B cell (primary cell): ENCODE data around the gene PLXDC1. TPM values are rescaled to one million over a fixed set of nuclear protein-coding genes. Genes with fewer than 3 reads are reported as not detected.

Experiments
- ATAC-seq: fragments of 200-7000 bp; cut with Tn5 transposase; one replicate; pipeline ENCODE4 v1.10.0; 2021; ENCODE audit warnings: low read depth, mild to moderate bottlenecking, moderate number of reproducible peaks, moderate library complexity
- CTCF ChIA-PET: fragments of 350-600 bp; sonication (Branson Sonifier 250); formaldehyde crosslinking; loops from one replicate; lab custom pipeline; 2021; ENCODE audit warnings: antibody characterized with exemption, inconsistent platforms; lab: Charles Lee
- POLR2A ChIA-PET: fragments of 350-600 bp; sonication (Branson Sonifier 250); formaldehyde crosslinking; loops from one replicate; lab custom pipeline; 2021; ENCODE audit warnings: antibody characterized with exemption; lab: Charles Lee
- DNase-seq: peaks from one replicate; pipeline ENCODE4 v3.0.0; 2013
- H2AFZ ChIP-seq: 2 replicates; pipeline ENCODE4 v1.6.1; 2012; ENCODE audit warnings: mild to moderate bottlenecking, low read depth, low read length; ENCODE audit not compliant: insufficient read depth, poor library complexity, severe bottlenecking
- H3K27ac ChIP-seq, 2 donors: 1 replicate in 1 of 2; 2 replicates in 1 of 2; pipeline ENCODE4 v1.5.1; 2012 to 2013; ENCODE audit warnings: low read length in 2 of 2, mild to moderate bottlenecking in 2 of 2, moderate library complexity in 1 of 2
- H3K27me3 ChIP-seq, 4 experiments: fragments of 200-600 bp in 1 of 4; sonication (generic) in 1 of 4; replicated peaks in 1 of 4; 1 replicate in 2 of 4; 2 replicates in 2 of 4; pipeline versions ENCODE4 v1.6.1 to v1.7.0; 2013 to 2016; ENCODE audit warnings: low read length in 3 of 4, mild to moderate bottlenecking in 2 of 4, mixed read lengths in 1 of 4, moderate library complexity in 1 of 4; ENCODE audit not compliant: insufficient read depth in 4 of 4, control insufficient read depth in 3 of 4; ENCODE audit errors: control extremely low read depth in 1 of 4
- H3K36me3 ChIP-seq, 2 experiments: replicated peaks in 1 of 2; 1 replicate in 1 of 2; 2 replicates in 1 of 2; pipeline versions ENCODE4 v1.6.1 to v1.7.1; 2013; ENCODE audit warnings: low read length in 1 of 2; ENCODE audit not compliant: insufficient read depth in 2 of 2, control insufficient read depth in 1 of 2; ENCODE audit errors: control extremely low read depth in 1 of 2, extremely low read depth in 1 of 2
- H3K4me1 ChIP-seq, 2 donors: fragments of 200-600 bp in 1 of 2; sonication (generic) in 1 of 2; 1 replicate in 1 of 2; 2 replicates in 1 of 2; pipeline versions ENCODE4 v1.5.1 to v1.6.1; 2013 to 2017; ENCODE audit warnings: low read length in 2 of 2; ENCODE audit not compliant: control insufficient read depth in 2 of 2, insufficient read depth in 2 of 2
- H3K4me2 ChIP-seq: replicated peaks from 2 replicates; pipeline ENCODE3; 2012; ENCODE audit warnings: mild to moderate bottlenecking, low read depth, low read length; ENCODE audit not compliant: poor library complexity, severe bottlenecking
- H3K4me3 ChIP-seq, 5 experiments: fragments of 200-600 bp in 1 of 5; sonication (generic) in 1 of 5; 1 replicate in 3 of 5; 2 replicates in 2 of 5; pipeline versions ENCODE4 v1.5.1 to v1.7.0; 2011 to 2016; ENCODE audit warnings: low read length in 4 of 5, mild to moderate bottlenecking in 4 of 5, low read depth in 2 of 5, control low read depth in 1 of 5, moderate library complexity in 1 of 5; ENCODE audit not compliant: insufficient read depth in 1 of 5; ENCODE audit errors: control extremely low read depth in 1 of 5, extremely low read depth in 1 of 5
- H3K79me2 ChIP-seq: fragments of 200-600 bp; sonication (generic); one replicate; pipeline ENCODE4 v1.6.0; 2016; ENCODE audit warnings: low read length; ENCODE audit not compliant: control insufficient read depth, insufficient read depth
- H3K9ac ChIP-seq: fragments of 200-600 bp; sonication (generic); 2 replicates; pipeline ENCODE4 v1.6.1; 2017; ENCODE audit warnings: mild to moderate bottlenecking, low read length, moderate library complexity
- H3K9me3 ChIP-seq, 3 donors: one replicate each; pipeline versions ENCODE4 v1.6.1 to v1.7.1; 2013; ENCODE audit warnings: low read length in 2 of 3; ENCODE audit not compliant: control insufficient read depth in 2 of 3, insufficient read depth in 1 of 3; ENCODE audit errors: control extremely low read depth in 1 of 3
- H4K20me1 ChIP-seq: 2 replicates; pipeline ENCODE4 v1.6.0; 2012; ENCODE audit warnings: mild to moderate bottlenecking, low read length; ENCODE audit not compliant: insufficient read depth, control insufficient read depth, poor library complexity, severe bottlenecking
- H3K27ac Mint-ChIP-seq: one replicate; pipeline ENCODE4 v1.8.0; 2021; ENCODE audit warnings: mixed read lengths
- H3K27me3 Mint-ChIP-seq: one replicate; pipeline ENCODE4 v1.8.0; 2021; ENCODE audit warnings: mixed read lengths
- H3K4me1 Mint-ChIP-seq: one replicate; pipeline ENCODE4 v1.8.0; 2021; ENCODE audit warnings: mixed read lengths
- H3K4me3 Mint-ChIP-seq: one replicate; pipeline ENCODE4 v1.8.0; 2021; ENCODE audit warnings: mixed read lengths
- H3K9me3 Mint-ChIP-seq: one replicate; pipeline ENCODE4 v1.8.0; 2022; ENCODE audit warnings: mixed read lengths; ENCODE audit not compliant: insufficient read depth
- EZH2 ChIP-seq: IDR thresholded peaks from 2 replicates; pipeline ENCODE4 v1.6.1; 2012; ENCODE audit warnings: borderline replicate concordance, low read depth, mild to moderate bottlenecking, moderate library complexity, low read length; ENCODE audit not compliant: insufficient read depth, poor library complexity, severe bottlenecking
- WGBS: methylation state at CpG from one replicate; pipeline ENCODE4 v1.1.5; 2013; ENCODE audit warnings: missing lambda C conversion rate; ENCODE audit not compliant: insufficient coverage; 5-methylcytosine and 5-hydroxymethylcytosine counted together
- intact Hi-C: fragments of 100-400 bp; cut with micrococcal nuclease; formaldehyde crosslinking; loops from one replicate; pipeline ENCODE4 v1.10.0; 2022
- polyA plus RNA-seq: library from polyadenylated mRNA; depleted of rRNA; stranded (reverse); fragments of >200 nt; gene quantifications from 2 replicates; pipeline ENCODE4 v1.2.3, GENCODE V29; 2012
- total RNA-seq, 2 donors: library from RNA; stranded (reverse); fragments of 120-200 nt in 1 of 2; gene quantifications; 1 replicate in 1 of 2; 2 replicates in 1 of 2; pipeline versions ENCODE4 v1.2.3 to v1.2.4, GENCODE V29; 2013 to 2022
- TF ChIP-seq, protein P1 (sequence below): fragments of 200-600 bp; IDR thresholded peaks from one replicate; pipeline ENCODE4 v1.8.0; 2022; ENCODE audit warnings: antibody characterized with exemption, mild to moderate bottlenecking

PLXDC1 gene
- total and polyA plus RNA-seq, 2 donors (not counting 1 experiment from before 2014, with no cell fraction given) = 0.69 TPM; not detected in 1

DNA sequence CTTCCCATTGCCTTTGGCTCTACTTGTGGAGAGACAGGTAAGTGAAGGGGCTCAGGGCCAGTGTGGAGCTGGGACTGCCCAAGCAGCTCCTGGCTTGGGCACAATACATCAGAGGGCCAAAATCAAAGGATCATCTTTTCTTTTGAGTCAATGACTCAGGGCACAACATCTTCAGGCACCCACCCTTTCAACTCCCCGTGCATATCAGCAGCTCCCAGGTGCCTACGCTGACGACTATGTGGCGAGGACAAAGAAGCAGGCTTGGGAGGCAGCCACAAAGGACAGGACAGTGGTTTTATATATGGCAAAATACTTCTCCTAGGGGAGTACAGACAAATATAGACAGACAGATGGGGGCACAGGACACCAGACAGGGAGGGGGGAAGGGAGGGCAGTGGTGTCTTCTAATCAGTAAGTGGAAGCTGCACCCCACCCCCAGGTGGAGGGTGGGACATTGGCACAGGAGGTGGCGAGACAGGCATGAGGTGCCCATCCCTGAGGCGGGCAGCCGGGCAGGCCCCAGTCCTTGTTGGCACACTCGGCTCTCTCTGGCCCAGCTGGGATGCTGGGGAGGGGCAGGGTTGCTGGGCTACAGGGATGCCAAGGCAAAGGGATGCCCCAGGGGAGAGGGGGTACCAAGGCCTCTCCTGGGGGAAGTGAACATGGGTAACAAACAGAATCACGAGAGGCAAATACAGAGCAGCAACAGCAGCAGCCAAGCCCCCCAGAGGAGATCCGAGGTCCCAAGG, 22.3 kb upstream of the PLXDC1 start:
- H3K4me3 ChIP-seq = no peak overlapping the region
- WGBS = 26% methylated on average over 6 of the region's 10 CpGs
- no peak overlapping the region for H3K27ac ChIP-seq
- no peaks in the 10 kb centered on the region for H3K36me3 ChIP-seq
- POLR2A ChIA-PET = interaction anchor here (0.5 to 0.6 kb wide), 2 partner anchors 498 to 1814 kb away, joined by 4 read pairs; no protein-coding TSS in a partner anchor
- DNase-seq (no peak), ATAC-seq (no peak)
- no peak overlapping the region for H2AFZ ChIP-seq
- no peak overlapping the region for H3K9ac ChIP-seq
- peaks cover 0 to under 1% (median 0%) of the 10 kb centered on the region in 3 donors for H3K9me3 ChIP-seq
- Mint-ChIP-seq H3K27me3 (peaks cover 27% of the 10 kb centered on the region), H3K9me3 (no peaks in the 10 kb centered on the region), H3K4me3 (no peak overlapping the region), H3K27ac (no peak overlapping the region), H3K4me1 (peaks cover 8% of the 10 kb centered on the region)
- H3K4me1 ChIP-seq = peaks cover 0 to 7% of the 10 kb centered on the region in 2 donors
- no peak overlapping the region for H3K4me2 ChIP-seq
- CTCF ChIA-PET = interaction anchor here (0.6 to 5.6 kb wide), 12 partner anchors 9 to 293 kb away, joined by 3 to 97 read pairs (median 8); partner anchors contain the start of genes ARL5C, PLXDC1 and RPL19
- no peaks in the 10 kb centered on the region for H3K79me2 ChIP-seq
- no peaks in the 10 kb centered on the region for H4K20me1 ChIP-seq
- no peak for TF ChIP-seq EZH2
- TF ChIP-seq, protein P1, sequence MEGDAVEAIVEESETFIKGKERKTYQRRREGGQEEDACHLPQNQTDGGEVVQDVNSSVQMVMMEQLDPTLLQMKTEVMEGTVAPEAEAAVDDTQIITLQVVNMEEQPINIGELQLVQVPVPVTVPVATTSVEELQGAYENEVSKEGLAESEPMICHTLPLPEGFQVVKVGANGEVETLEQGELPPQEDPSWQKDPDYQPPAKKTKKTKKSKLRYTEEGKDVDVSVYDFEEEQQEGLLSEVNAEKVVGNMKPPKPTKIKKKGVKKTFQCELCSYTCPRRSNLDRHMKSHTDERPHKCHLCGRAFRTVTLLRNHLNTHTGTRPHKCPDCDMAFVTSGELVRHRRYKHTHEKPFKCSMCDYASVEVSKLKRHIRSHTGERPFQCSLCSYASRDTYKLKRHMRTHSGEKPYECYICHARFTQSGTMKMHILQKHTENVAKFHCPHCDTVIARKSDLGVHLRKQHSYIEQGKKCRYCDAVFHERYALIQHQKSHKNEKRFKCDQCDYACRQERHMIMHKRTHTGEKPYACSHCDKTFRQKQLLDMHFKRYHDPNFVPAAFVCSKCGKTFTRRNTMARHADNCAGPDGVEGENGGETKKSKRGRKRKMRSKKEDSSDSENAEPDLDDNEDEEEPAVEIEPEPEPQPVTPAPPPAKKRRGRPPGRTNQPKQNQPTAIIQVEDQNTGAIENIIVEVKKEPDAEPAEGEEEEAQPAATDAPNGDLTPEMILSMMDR = no peak
- intact Hi-C loops = no loop called here
- peaks cover 0 to 37% (median 12%) of the 10 kb centered on the region in 4 experiments for H3K27me3 ChIP-seq

DNA sequence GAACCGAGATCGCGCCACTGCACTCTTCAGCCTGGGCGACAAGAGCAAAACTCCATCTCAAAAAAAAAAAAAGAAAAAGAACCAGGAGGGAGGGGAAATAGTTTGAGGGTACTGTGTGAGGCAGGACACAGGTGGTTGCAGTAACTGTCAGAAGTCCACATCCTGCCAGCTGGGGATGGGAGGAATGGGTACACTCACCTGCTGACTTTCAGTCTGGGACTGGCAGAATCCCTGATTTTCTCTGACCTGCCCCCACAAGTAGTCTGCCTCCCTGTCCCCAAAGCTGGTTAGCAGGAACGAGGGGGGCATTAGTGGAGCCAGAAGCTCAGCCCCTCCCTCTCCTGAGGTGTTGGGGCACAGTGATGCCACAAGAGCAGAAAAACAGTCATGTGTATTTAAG, 21.6 kb upstream of the PLXDC1 start:
- H3K27ac Mint-ChIP-seq = no peak overlapping the region
- H3K9me3 Mint-ChIP-seq = no peaks in the 10 kb centered on the region
- H3K27ac ChIP-seq = no peak overlapping the region

More for the DNA sequence above, 21.6 kb upstream of the PLXDC1 start:
- Histone ChIP-seq H3K9me3 (peaks cover 0 to 2% (median 0%) of the 10 kb centered on the region in 3 donors), H4K20me1 (no peaks in the 10 kb centered on the region), H3K4me2 (no peak overlapping the region), H3K27me3 (peaks cover 0 to 37% (median 12%) of the 10 kb centered on the region in 4 experiments), H3K9ac (no peak overlapping the region), H3K36me3 (no peaks in the 10 kb centered on the region), H3K4me3 (no peak overlapping the region), H3K79me2 (no peaks in the 10 kb centered on the region), H3K4me1 (peaks cover under 1 to 7% of the 10 kb centered on the region in 2 donors), H2AFZ (no peak overlapping the region)
- 0% methylated on average over 1 of the region's 5 CpGs for WGBS
- DNase-seq = no peak
- ChIA-PET CTCF (interaction anchor here (0.8 to 5.6 kb wide), 5 partner anchors 8 to 190 kb away, joined by 3 to 97 read pairs (median 33); partner anchors contain the start of genes ARL5C, PLXDC1 and RPL19), POLR2A (interaction anchor here (0.5 to 0.6 kb wide), 2 partner anchors 497 to 1814 kb away, joined by 4 read pairs; no protein-coding TSS in a partner anchor)
- Mint-ChIP-seq H3K4me3 (no peak overlapping the region), H3K4me1 (peaks cover 8% of the 10 kb centered on the region), H3K27me3 (peaks cover 27% of the 10 kb centered on the region)
- intact Hi-C loops = no loop called here
- no peak for ATAC-seq
- TF ChIP-seq, protein P1 = no peak
- TF ChIP-seq EZH2 = no peak
